Measurements from ENCODE around the gene STARD5.
"Not testable (repeated sequence)": the region's sequence is repeated elsewhere in the genome, so short reads cannot be mapped to it uniquely, and the experiment has no call there.

STARD5 gene

GRCh38 chr15:81336568-81336967 is 12.6 kb upstream of the STARD5 start:
- peak; percentile 47 for DNase-seq

- DNase-seq: no peak
Observed at GRCh38 chr15:81335631-81336030, 11.7 kb upstream of the STARD5 start.

DNA sequence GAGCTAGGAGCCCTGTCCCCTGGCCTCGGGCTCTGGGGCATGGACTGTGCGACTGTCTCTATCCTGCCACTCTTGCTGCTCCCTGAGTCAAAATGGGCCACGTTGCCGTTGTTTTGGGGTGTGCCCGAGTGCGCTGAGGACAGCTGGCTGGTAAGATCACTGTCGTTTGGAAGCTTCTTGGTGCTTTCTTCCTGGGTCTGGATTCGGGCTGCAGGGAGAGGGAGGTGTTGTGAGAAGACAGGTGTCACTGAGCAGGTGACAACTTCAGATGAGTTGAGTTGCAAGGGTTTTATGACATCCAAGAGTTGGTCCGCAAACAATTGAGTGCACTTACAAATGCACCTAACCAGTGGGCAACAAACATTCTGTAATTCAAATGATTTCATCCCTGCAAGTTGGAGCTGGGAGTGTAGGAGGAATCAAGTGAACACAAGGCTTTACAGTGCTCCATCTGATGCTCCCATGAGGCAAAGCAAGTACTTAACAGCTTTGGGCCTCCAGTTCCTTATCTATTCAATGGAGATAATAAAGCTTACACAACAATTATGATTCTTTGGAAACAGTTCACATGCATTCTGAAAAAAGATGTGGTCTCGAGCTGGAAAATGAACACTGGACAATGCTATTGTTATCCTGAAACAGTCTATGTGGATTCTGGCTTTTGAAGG is 11.0 kb upstream of the STARD5 start:
- DNase-seq: no peak

DNA sequence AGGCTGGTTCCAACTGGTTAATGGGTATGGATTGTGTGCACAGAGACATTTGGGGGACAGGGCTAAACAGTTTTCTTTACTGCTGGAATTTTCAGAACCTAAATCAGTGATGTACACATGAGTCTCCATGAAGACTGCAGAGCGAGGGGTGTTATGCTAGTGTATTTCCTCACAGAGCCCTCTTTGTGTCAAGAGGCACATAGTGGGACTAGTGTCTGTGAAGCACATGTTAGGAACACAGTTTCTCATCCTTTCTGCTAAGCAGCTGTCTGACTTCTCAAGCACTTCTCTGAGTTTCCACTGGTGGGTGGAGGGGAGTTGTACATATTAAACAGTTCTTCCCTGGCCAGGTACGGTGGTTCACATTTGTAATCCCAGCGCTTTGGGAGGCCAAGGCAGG is 9.4 kb upstream of the STARD5 start:
- DNase-seq: no peak

- DNase-seq: no peak
Observed at GRCh38 chr15:81332326-81332725, 8.4 kb upstream of the STARD5 start.

- no peak for DNase-seq
Observed at GRCh38 chr15:81331600-81331999, 7.7 kb upstream of the STARD5 start.

GRCh38 chr15:81331141-81331540 is 7.2 kb upstream of the STARD5 start:
- DNase-seq: not testable (repeated sequence)

- DNase-seq: no peak
Observed at GRCh38 chr15:81330366-81331090, 6.6 kb upstream of the STARD5 start.

DNA sequence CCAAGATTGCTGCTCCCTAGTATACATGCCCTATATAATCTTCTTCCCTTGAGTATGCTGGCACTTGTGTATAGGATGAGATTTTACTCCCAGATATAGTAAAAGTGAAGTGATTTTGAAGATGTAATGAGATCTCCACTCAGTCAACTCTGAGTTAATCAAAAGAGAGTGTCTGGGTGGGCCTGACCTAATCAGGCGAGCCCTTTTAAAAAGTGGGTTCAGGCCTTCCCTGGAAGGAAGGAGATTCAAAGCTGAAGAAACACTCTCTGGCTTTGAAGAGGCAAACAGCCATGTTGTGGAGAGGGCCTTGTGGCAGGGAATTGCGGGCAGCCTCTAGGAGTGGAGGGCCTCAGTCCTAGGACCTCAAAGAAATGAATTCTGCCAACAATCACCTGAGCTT is 5.5 kb upstream of the STARD5 start:
- DNase-seq: no peak

DNA sequence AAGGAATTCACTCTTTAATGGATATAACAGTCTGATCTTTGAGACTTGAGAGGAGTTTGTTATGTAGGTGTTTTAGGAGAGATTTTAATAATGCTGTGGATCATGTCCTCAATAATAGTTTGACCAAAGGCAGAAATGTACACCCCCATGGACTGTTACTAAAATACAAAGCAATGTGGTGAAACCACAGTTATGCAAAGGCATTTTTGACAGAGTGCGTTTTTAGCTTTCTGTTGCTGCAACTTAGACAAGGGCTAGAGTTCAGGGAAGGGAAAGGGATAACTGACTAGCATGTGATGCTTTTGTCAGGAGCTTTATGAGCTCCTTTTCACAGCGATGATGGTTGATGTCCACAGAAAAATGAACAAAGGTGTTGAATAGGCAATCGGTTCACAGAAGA is 3.6 kb upstream of the STARD5 start:
- peak; percentile 90 for DNase-seq

- DNase-seq: peak; percentile 27
Observed at GRCh38 chr15:81326466-81327212, 2.7 kb upstream of the STARD5 start.

DNA sequence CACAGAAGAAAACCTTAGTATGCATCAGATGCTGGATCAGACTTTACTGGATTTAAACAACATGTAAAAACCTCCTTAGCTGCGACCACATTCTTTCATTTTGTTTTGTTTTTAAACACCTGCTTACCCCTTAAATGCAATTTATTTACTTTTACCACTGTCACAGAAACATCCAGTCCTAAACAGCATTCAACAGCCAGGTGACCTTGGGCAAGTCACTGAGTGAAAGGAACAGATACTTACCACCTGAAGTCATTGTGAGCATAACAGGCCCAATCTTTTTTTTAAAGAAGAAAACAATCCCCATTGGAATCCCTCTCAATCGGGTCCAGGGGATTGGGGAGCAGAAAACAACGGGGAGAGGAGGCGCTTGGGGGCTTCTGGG is 390 bp downstream of the STARD5 start:
- DNase-seq: no peak

GRCh38 chr15:81322676-81323253 is 1.2 kb downstream of the STARD5 start:
- no peak for DNase-seq

- DNase-seq: no peak
Observed at GRCh38 chr15:81321667-81322066, 2.3 kb downstream of the STARD5 start.

- no peak for DNase-seq
Observed at GRCh38 chr15:81317642-81318017, 6.3 kb downstream of the STARD5 start.

- DNase-seq: no peak
Observed at GRCh38 chr15:81316267-81316666, 7.7 kb downstream of the STARD5 start.

DNA sequence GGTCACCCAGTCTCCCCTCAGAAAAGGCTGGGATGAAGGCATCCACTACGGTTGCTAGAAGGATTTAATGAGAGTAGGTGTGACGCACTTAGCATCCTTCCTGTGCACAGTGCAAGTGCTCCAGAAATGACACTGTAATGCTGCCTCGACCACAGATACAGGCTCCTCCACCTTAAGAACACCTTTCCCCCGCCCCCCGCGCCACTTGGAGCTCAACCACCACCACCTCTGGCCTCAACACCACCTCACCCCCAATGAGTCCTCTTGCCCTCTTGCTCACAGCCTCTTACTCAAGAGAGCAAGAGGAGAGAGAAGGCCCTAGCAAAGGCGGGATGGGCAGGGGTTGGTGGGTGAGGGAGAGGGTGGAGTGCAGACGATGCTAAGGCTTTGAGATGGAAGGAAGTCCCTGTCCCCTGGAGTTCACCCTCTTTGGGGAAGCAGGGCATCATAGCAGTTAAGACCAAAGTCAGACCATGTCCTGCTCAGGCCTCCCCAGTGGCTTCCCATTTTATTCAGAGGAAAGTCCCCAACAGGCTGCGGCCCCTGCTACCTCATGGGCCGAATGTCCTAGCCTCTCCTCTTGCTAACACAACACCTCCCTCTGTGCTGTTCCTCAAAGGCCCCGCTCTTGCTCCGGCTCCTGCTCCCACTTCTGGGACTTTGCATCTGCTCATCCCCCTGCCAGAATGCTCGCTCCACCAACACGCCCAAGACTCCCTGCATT is 8.3 kb downstream of the STARD5 start:
- DNase-seq: no peak

GRCh38 chr15:81314378-81314777 is 9.6 kb downstream of the STARD5 start:
- no peak for DNase-seq

- DNase-seq: no peak
Observed at GRCh38 chr15:81313686-81314085, 10.3 kb downstream of the STARD5 start.

DNA sequence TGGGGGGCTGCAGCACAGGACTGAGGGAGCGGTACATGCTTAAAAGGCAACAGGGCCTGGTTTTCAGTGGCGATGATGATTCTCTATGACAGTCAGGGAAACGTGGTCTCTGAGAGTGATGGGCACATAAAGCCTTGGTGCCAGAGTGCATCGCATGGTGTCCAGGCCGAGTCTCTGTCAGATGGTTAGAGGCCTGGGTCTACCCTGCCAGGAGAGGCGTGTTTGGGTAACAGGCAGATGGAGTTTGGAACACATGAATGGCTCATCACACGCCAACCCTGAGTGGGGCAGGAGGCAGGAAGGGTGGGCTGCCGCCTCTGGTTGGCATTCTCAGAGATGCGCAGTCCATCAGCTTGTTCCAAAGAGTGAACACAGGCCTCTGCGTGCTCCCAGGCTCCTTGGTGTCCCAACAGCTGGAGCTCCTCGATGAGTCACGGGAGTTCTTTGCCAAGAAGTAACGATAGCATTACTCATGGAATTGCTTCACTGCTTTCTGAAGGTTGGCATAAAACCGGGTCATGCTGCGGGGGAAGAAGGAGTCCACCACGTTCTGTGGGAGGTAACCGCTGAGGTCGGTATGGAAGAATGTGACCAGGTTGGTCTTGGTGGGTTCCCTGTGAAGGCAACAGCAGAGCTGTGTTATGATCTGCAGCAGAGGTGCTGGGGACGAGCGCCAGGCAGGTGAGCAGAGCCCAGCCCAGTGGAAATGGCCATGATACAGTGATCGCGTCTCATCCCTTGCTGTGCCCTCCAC is 11.0 kb downstream of the STARD5 start:
- DNase-seq: peak; percentile 97

DNA sequence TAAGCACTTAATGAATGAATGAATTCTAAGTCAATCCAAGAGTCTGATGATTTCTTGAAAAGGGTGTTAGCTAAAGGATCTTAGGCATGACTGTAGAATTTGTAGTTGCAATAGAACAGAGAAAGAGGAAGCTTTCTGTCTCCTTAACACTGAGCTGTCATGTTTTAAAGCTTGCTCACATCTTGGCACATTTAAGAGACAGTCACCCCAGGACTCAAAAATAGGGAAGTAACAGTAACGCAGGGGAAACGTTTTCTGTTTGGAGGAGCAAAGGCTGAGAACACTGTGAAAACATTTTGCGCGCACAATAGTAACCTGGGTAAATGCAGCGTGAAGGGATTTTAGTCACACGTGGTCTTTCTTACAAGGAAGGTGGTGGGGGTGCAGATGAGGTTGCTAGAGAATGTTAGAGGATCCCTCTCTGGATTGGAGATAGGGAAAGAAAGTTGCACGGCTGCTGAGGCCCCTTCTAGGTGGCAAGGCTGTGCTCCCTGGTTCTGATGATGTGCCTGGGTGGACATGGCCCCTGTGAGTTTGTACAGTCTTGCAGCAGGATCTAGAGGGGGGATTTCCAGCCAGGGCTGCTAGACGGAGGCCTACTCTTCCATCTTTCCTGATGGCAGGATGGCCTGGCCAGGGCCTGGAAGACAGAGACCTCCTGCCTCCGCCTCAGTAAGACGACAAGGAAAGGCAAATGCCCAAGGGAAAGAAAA is 12.0 kb downstream of the STARD5 start:
- peak; percentile 70 for DNase-seq

DNA sequence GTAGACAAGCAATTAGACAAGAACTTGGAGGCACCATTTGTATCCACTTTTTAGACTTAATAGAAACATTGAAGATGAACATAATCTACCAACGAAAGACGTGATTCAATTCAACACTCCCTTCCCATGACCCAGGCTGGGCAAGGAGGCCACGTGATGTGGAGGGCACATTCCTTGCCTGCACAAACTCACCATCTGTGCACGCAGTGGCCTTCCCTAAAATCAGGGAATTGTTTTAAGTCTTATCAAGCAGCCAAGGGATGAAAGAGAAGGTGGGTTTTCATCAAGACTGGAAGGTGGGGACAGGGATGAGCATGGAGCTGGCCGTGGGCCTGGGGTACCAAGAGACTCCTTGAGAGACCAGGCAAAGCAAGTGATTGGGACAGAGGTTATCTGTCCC is 13.5 kb downstream of the STARD5 start:
- DNase-seq: no peak
